GM12878 (cell line): ENCODE measurements around the gene MESD. TPM values are rescaled to one million over a fixed set of nuclear protein-coding genes. Genes with fewer than 3 reads are reported as not detected.

Experiments used
- ATAC-seq: fragments of 200-7000 bp; cut with Tn5 transposase; 3 replicates; pipeline ENCODE4 v1.9.1; 2020; ENCODE audit warnings: mild to moderate bottlenecking, moderate library complexity
- BruUV-seq: library from RNA; stranded (reverse); fragments of 400-500 nt; replicated peaks from 2 replicates; lab custom pipeline; 2021; lab: Mats Ljungman, UMichigan
- CTCF ChIA-PET: fragments of 300-600 bp; sonication (Branson Sonifier 250); formaldehyde crosslinking; extraction: SDS; loops from one replicate; lab custom pipeline; 2021; ENCODE audit warnings: inconsistent platforms; lab: Yijun Ruan, JAX
- POLR2A ChIA-PET: fragments of 350-600 bp; formaldehyde crosslinking; extraction: SDS; loops from one replicate; lab custom pipeline; 2021; ENCODE audit warnings: inconsistent platforms; lab: Charles Lee
- RAD21 ChIA-PET: fragments of 300-600 bp; sonication (Branson Sonifier 250); formaldehyde crosslinking; loops from one replicate; lab custom pipeline; 2023; ENCODE audit warnings: antibody characterized with exemption; ENCODE audit not compliant: unreplicated experiment; lab: Charles Lee
- SMC1A ChIA-PET: fragments of 300-600 bp; sonication (Branson Sonifier 250); formaldehyde crosslinking; loops from one replicate; lab custom pipeline; 2023; ENCODE audit not compliant: unreplicated experiment, uncharacterized antibody; lab: Charles Lee
- DNase-seq: peaks from one replicate; pipeline ENCODE4 v3.0.0-alpha.2; 2011; ENCODE audit warnings: low read depth, low spot score
- FAIRE-seq: peaks from 3 replicates; lab custom pipeline; 2011; peaks lifted over from hg19 to GRCh38; lab: Jason Lieb, UNC
- H2AFZ ChIP-seq: 2 replicates; pipeline ENCODE4 v1.6.0; 2011; ENCODE audit warnings: low read depth, low read length, control low read depth; ENCODE audit not compliant: control insufficient read depth
- H3K27ac ChIP-seq: 2 replicates; pipeline ENCODE4 v1.5.1; 2011; ENCODE audit warnings: control low read depth; ENCODE audit not compliant: control insufficient read depth, insufficient read depth
- H3K27me3 ChIP-seq, 2 experiments: replicated peaks in 1 of 2; 2 replicates each; pipeline versions ENCODE4 v1.6.0 to v1.6.1; 2011; ENCODE audit warnings: low read length in 1 of 2; ENCODE audit not compliant: control insufficient read depth in 2 of 2, insufficient read depth in 2 of 2
- H3K36me3 ChIP-seq, 2 experiments: 2 replicates each; pipeline ENCODE4 v1.5.1; 2011; ENCODE audit warnings: low read length in 1 of 2; ENCODE audit not compliant: control insufficient read depth in 2 of 2, insufficient read depth in 2 of 2
- H3K4me1 ChIP-seq: 2 replicates; pipeline ENCODE4 v1.6.1; 2011; ENCODE audit warnings: mild to moderate bottlenecking, low read length, moderate library complexity, mixed read lengths; ENCODE audit not compliant: control insufficient read depth, insufficient read depth
- H3K4me2 ChIP-seq: 2 replicates; pipeline ENCODE4 v1.6.0; 2011; ENCODE audit warnings: control low read depth; ENCODE audit not compliant: control insufficient read depth, insufficient read depth
- H3K4me3 ChIP-seq: fragments of 200-600 bp; sonication (generic); 2 replicates; pipeline ENCODE4 v1.5.1; 2016
- H3K79me2 ChIP-seq: 2 replicates; pipeline ENCODE4 v1.6.0; 2011; ENCODE audit warnings: low read length; ENCODE audit not compliant: control insufficient read depth, insufficient read depth
- H3K9ac ChIP-seq: 2 replicates; pipeline ENCODE4 v1.8.0; 2011; ENCODE audit warnings: low read length, control low read depth, mixed read lengths; ENCODE audit not compliant: control insufficient read depth, insufficient read depth
- H3K9me3 ChIP-seq: replicated peaks from 3 replicates; pipeline ENCODE4 v1.5.1; 2011; ENCODE audit warnings: mild to moderate bottlenecking, low read length; ENCODE audit not compliant: control insufficient read depth, insufficient read depth
- H4K20me1 ChIP-seq: 2 replicates; pipeline ENCODE4 v1.6.0; 2011; ENCODE audit not compliant: control insufficient read depth, insufficient read depth
- ASH2L ChIP-seq: fragments of 300-600, 200-600 bp; sonication (generic); IDR thresholded peaks from 2 replicates; pipeline ENCODE4 v1.6.1; 2017; ENCODE audit warnings: low read depth, mild to moderate bottlenecking, borderline replicate concordance
- ATF7 ChIP-seq: fragments of 450-650 bp; IDR thresholded peaks from 2 replicates; pipeline ENCODE4 v1.6.1; 2016; ENCODE audit warnings: low read depth, mild to moderate bottlenecking
- BHLHE40 ChIP-seq, 2 experiments: fragments of 450-650 bp in 1 of 2; IDR thresholded peaks; 2 replicates each; pipeline ENCODE4 v1.6.1; 2011 to 2017; ENCODE audit warnings: low read depth in 2 of 2, borderline replicate concordance in 1 of 2, improper control_type of control experiment in 1 of 2, low read length in 1 of 2, mild to moderate bottlenecking in 1 of 2
- BRCA1 ChIP-seq: IDR thresholded peaks from 2 replicates; pipeline ENCODE4 v1.6.1; 2011; ENCODE audit warnings: low read depth, low read length, improper control_type of control experiment
- CTCF ChIP-seq, 3 experiments: IDR thresholded peaks in 2 of 3; conservative IDR thresholded peaks in 1 of 3; 2 replicates each; pipeline ENCODE4 v1.5.1; 2011; ENCODE audit warnings: low read depth in 3 of 3, low read length in 3 of 3, mild to moderate bottlenecking in 3 of 3, control low read depth in 2 of 3, moderate library complexity in 2 of 3, inconsistent platforms in 1 of 3, mixed read lengths in 1 of 3; ENCODE audit not compliant: control insufficient read depth in 2 of 3, insufficient read depth in 1 of 3; ENCODE audit errors: extremely low read depth in 1 of 3
- ELK1 ChIP-seq: IDR thresholded peaks from 2 replicates; pipeline ENCODE4 v1.6.1; 2012; ENCODE audit warnings: low read depth, low read length, improper control_type of control experiment
- HDAC6 ChIP-seq: fragments of 200-600 bp; sonication (generic); IDR thresholded peaks from one replicate; pipeline ENCODE4 v1.8.0; 2017; ENCODE audit warnings: antibody characterized with exemption; ENCODE audit not compliant: unreplicated experiment
- HDGF ChIP-seq: fragments of 450-650 bp; IDR thresholded peaks from 2 replicates; pipeline ENCODE4 v1.6.1; 2016; ENCODE audit warnings: antibody characterized with exemption
- MXI1 ChIP-seq: fragments of 150-350 bp; IDR thresholded peaks from 2 replicates; pipeline ENCODE4 v1.6.1; 2011; ENCODE audit warnings: low read depth, mild to moderate bottlenecking, inconsistent platforms, low read length, improper control_type of control experiment
- NFIC ChIP-seq: IDR thresholded peaks from 2 replicates; pipeline ENCODE4 v1.6.1; 2012; ENCODE audit warnings: low read depth, mild to moderate bottlenecking, inconsistent platforms, low read length, moderate library complexity
- STAT3 ChIP-seq: IDR thresholded peaks from 2 replicates; pipeline ENCODE4 v1.6.1; 2011; ENCODE audit warnings: low read depth, low read length, improper control_type of control experiment
- TCF12 ChIP-seq: IDR thresholded peaks from 2 replicates; pipeline ENCODE4 v1.6.1; 2011; ENCODE audit warnings: low read depth, mild to moderate bottlenecking, low read length
- TCF7 ChIP-seq: IDR thresholded peaks from 2 replicates; pipeline ENCODE4 v1.6.1; 2014; ENCODE audit warnings: antibody characterized with exemption, borderline replicate concordance
- WGBS: methylation state at CpG from one replicate; pipeline ENCODE4 v1.1.6; 2016; ENCODE audit warnings: low lambda C conversion rate; ENCODE audit not compliant: insufficient replicate concordance, insufficient coverage; ENCODE audit errors: missing lambda C conversion rate; 5-methylcytosine and 5-hydroxymethylcytosine counted together
- in situ Hi-C: fragments of 300-500 bp; cut with MboI; formaldehyde crosslinking; loops from 9 replicates; pipeline ENCODE4 v1.14.3; 2018; ENCODE audit warnings: mixed read lengths
- intact Hi-C: fragments of 100-400 bp; cut with micrococcal nuclease; formaldehyde crosslinking; loops from one replicate; pipeline ENCODE4 v1.14.2; 2022; ENCODE audit not compliant: unreplicated experiment
- polyA plus RNA-seq, 11 experiments: library from polyadenylated mRNA; depleted of rRNA in 4 of 11; unstranded in 6 of 11; stranded (reverse) in 5 of 11; fragments of >200 nt; fragmentation: Nextera tagmentation in 4 of 11; fragmentation: Illumina TruSeq in 1 of 11; extraction: Ambion mirVana in 4 of 11; extraction: Trizol in 1 of 11; gene quantifications; 1 replicate in 1 of 11; 2 replicates in 10 of 11; pipeline versions ENCODE4 v1.2.1 to v1.2.3, GENCODE V29; 2011 to 2016; ENCODE audit warnings: inconsistent platforms in 2 of 11, missing spikeins in 2 of 11, low read depth in 1 of 11
- total RNA-seq, 4 experiments: library from RNA; depleted of rRNA in 3 of 4; stranded (reverse); fragments of >200 nt in 3 of 4; fragmentation: Illumina TruSeq in 1 of 4; extraction: Trizol in 1 of 4; gene quantifications; 2 replicates each; pipeline versions ENCODE4 v1.2.1 to v1.2.3, GENCODE V29; 2013 to 2021
- TF ChIP-seq, protein P1 (sequence below): fragments of 450-650 bp; conservative IDR thresholded peaks from 2 replicates; pipeline ENCODE4 v1.6.1; 2017; ENCODE audit warnings: mild to moderate bottlenecking, moderate library complexity

The MESD gene
- total and polyA plus RNA-seq, 10 of the 15 experiments (the other 5 are each of a cell fraction or from before 2014, with no cell fraction given), result 10.2 to 39.8 (median 20.9) TPM

- 88% methylated on average over 5 of the region's 5 CpGs for WGBS
- ChIA-PET SMC1A (interaction anchor here (1.0 to 3.0 kb wide), 4 partner anchors 14 to 280 kb away, joined by 3 to 11 read pairs (median 4); partner anchors contain the start of gene TLNRD1), POLR2A (interaction anchor here (1.0 to 1.7 kb wide), 3 partner anchors 13 to 16 kb away, joined by 3 to 5 read pairs (median 4); partner anchors contain the start of gene TLNRD1), RAD21 (interaction anchor here (0.7 to 2.4 kb wide), 3 partner anchors 9 to 280 kb away, joined by 3 to 14 read pairs (median 7); no protein-coding TSS in a partner anchor), CTCF (interaction anchor here (0.6 to 4.7 kb wide), 6 partner anchors 12 to 280 kb away, joined by 3 to 27 read pairs (median 4); no protein-coding TSS in a partner anchor)
- FAIRE-seq (no peak), DNase-seq (no peak), ATAC-seq (no peak)
- H4K20me1 ChIP-seq, result no peaks in the 10 kb centered on the region
- intact Hi-C loops (no loop called here), in situ Hi-C loops (no loop called here)
- TF ChIP-seq HDAC6 (no peak), NFIC (no peak), MXI1 (no peak), ASH2L (no peak), ATF7 (no peak), ELK1 (no peak), TCF7 (no peak), CTCF (IDR thresholded peaks at IDR 0.05 in 2 of 3, conservative IDR thresholded peaks at IDR 0.05 in 1 of 3; ENCODE audit: control insufficient read depth in 2 of 3, extremely low read depth in 1 of 3, insufficient read depth in 1 of 3, low read depth in 3 of 3, low read length in 3 of 3) (no peak), TCF12 (no peak), BHLHE40 (IDR thresholded peaks at IDR 0.05; ENCODE audit: borderline replicate concordance in 1 of 2, low read depth in 2 of 2, low read length in 1 of 2) (no peak), BRCA1 (no peak), STAT3 (no peak), HDGF (no peak)
- TF ChIP-seq, protein P1, sequence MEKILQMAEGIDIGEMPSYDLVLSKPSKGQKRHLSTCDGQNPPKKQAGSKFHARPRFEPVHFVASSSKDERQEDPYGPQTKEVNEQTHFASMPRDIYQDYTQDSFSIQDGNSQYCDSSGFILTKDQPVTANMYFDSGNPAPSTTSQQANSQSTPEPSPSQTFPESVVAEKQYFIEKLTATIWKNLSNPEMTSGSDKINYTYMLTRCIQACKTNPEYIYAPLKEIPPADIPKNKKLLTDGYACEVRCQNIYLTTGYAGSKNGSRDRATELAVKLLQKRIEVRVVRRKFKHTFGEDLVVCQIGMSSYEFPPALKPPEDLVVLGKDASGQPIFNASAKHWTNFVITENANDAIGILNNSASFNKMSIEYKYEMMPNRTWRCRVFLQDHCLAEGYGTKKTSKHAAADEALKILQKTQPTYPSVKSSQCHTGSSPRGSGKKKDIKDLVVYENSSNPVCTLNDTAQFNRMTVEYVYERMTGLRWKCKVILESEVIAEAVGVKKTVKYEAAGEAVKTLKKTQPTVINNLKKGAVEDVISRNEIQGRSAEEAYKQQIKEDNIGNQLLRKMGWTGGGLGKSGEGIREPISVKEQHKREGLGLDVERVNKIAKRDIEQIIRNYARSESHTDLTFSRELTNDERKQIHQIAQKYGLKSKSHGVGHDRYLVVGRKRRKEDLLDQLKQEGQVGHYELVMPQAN, result no peak
- peaks cover 65% of the 10 kb centered on the region for H3K79me2 ChIP-seq
- peaks cover 0 to 7% of the 10 kb centered on the region in 2 experiments; a peak in 2 of 4 replicates for H3K36me3 ChIP-seq
- H3K9me3 ChIP-seq, result no peaks in the 10 kb centered on the region
- peak overlapping the region; percentile 59 for H3K4me2 ChIP-seq
- peak overlapping the region; percentile 20; the same call in 1 of the 2 replicates for H3K4me3 ChIP-seq
- no peak overlapping the region for H2AFZ ChIP-seq
- H3K4me1 ChIP-seq, result peaks cover 5% of the 10 kb centered on the region
- no peak overlapping the region for H3K27ac ChIP-seq
- H3K27me3 ChIP-seq, result no peaks in the 10 kb centered on the region
- no peak overlapping the region for H3K9ac ChIP-seq
- no TSS peak for BruUV-seq
Measured at GRCh38 chr15:80985981-80986380, 3.6 kb downstream of the MESD start.
